VCaP (cell line): ENCODE results near the gene RABGAP1L.

ENCODE experiments used
- H3K27ac ChIP-seq: fragments of 450-650 bp; 2 replicates; pipeline ENCODE4 v1.5.1; 2017
- TF ChIP-seq, protein P1 (sequence below): fragments of 450-650 bp; conservative IDR thresholded peaks from 2 replicates; pipeline ENCODE4 v1.5.1; 2017; ENCODE audit warnings: mild to moderate bottlenecking, moderate library complexity

RABGAP1L gene

DNA sequence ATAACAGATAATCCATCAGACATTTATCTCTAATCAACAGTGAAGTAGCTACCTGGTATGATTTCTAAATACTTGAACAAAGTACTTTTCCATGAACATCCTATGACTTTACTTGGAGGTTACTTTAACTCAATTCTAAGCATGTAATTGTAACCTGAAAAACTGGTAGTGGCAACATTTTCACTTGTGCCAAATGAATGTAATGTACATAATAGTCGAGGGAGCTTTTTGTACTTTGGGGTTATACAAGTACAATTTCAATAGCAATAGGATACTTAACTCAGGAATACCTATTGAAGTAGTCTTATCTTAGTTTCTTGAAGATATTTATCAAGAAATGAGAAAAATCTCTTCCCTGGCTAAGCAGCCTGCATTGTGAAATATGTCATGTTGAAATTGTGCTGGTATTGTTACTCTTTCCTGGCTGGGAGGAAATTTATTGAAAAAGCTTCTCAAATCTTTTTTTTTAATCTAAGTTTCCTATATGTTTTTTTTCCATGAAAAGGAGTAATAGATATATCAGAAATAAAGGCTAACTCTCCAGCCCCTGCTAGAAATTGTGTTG, 806.8 kb downstream of the RABGAP1L start:
- peak overlapping the region; percentile 54 for H3K27ac ChIP-seq
- TF ChIP-seq, protein P1, sequence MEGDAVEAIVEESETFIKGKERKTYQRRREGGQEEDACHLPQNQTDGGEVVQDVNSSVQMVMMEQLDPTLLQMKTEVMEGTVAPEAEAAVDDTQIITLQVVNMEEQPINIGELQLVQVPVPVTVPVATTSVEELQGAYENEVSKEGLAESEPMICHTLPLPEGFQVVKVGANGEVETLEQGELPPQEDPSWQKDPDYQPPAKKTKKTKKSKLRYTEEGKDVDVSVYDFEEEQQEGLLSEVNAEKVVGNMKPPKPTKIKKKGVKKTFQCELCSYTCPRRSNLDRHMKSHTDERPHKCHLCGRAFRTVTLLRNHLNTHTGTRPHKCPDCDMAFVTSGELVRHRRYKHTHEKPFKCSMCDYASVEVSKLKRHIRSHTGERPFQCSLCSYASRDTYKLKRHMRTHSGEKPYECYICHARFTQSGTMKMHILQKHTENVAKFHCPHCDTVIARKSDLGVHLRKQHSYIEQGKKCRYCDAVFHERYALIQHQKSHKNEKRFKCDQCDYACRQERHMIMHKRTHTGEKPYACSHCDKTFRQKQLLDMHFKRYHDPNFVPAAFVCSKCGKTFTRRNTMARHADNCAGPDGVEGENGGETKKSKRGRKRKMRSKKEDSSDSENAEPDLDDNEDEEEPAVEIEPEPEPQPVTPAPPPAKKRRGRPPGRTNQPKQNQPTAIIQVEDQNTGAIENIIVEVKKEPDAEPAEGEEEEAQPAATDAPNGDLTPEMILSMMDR = no peak

DNA sequence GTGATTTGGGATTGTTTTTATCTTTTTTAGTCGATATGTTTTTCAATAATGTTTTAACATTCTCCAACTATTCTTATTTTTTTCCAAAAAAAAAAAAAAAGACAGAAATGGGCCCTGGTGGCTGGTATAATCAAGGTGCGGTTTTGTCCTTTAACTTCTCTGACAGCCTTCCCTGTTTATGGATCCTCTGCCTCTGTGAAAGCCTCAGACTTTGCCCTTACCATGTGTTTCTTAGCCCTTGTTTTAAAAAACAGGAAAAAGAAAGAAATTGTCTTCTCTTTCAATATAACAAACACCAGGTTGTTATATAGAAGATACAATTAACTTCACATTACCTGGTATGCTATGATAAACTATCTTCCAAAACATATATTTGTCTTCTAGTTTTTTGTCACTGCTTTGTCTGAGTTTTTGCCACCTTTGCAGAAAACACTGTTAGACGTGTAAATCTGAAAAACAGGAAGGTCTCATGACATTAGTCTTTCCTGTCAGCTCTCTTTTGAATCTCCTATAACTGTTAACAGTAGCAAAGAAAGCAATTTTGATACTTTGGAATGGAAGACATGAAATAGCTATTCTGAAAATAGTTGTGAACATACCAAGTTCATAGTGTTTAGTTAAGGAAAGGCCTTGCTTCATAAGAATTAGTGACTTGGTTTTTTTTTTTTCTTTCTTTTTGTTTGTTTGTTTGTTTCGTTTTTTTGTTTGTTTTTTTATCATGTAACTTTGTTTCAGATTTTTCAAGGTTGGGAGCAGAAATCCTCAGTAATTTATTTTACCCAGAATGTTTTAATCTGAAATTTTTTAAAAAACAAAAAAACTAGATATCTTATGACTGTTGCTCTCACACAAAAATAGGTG, 808.8 kb downstream of the RABGAP1L start:
- no peak overlapping the region for H3K27ac ChIP-seq
- TF ChIP-seq, protein P1 = no peak

DNA sequence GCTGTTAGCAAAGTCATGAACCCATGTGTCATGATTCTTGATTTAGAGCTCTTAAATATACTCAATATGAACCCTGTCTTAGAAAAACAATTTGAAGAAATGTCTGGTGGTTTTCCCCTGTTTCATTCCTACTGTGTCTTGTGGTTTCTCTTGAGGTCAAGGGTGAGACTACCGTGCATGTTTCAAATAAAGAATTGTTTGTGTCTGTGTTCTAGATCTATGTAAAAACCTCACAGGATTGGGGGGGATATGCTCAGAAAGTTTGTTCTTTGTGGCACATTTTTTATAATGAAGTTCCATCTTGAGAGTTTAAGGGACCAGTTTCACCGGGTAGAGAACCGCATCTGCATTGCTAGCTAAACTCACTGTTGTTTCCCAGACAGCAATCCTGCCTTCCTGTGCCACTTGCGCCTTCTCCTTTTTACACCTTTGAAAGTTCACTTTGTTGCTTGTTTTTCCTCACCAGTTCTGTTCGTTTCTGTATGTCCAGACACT, 809.5 kb downstream of the RABGAP1L start:
- H3K27ac ChIP-seq = no peak overlapping the region
- TF ChIP-seq, protein P1 = no peak

DNA sequence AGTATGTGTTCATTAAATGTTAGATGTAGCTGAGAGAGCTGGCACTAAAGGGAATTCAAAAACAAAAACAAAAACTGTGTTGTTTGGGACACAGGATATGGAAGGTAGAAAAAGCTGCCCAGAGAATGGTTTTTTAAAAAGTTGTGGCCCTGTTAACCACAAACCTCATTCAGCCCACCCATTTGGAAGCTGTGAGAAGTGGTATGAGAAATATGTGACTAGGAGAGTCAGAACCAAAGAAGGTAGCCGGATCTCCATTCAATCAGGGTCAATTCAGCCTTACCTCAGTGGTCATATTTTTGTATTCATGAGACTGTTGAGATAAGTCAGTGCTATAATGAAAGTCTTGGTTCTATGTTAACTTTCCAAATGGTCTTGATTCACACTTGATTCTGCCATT, 810.7 kb downstream of the RABGAP1L start:
- TF ChIP-seq, protein P1 = no peak
- H3K27ac ChIP-seq = no peak overlapping the region

DNA sequence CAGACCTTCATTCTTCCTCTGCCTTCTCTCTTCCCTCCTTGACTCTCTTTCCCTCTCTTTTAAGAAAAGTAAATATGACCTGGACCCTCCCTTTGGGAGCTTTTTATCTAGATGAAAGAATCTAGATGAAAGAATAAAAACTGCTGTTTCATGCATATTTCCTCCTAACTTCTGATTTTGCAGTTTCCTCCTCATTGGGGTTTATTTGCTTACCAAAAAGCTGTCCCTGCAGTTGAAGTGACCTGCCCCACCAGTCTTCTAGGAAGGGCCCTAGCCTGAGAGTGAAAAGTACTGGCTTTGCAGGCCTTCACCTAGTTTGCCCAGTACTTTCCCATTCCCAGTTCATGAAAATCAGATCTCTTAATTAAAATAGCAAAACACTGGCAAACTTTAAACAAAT, 812.1 kb downstream of the RABGAP1L start:
- peak overlapping the region; percentile 75 for H3K27ac ChIP-seq
- TF ChIP-seq, protein P1 = no peak

DNA sequence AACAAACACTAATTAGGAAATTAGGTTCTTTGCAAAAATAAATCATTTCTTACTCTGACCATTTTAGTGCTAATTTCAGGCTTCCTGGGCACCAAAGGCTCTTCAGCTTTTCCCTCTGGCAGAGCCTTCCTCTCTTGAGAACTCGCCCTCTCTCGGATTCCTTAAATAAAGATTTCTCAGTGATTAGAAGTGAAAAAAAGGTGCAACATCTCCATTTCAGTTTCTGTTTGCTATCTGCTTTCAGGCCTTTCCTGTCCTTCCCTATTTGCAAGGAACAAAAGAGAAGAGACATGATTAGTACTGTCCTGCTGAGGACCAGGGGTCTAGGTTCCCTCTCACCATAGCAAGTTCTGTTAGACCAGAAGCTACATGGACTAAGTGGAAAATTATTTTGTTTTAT, 812.6 kb downstream of the RABGAP1L start:
- peak overlapping the region; percentile 75 for H3K27ac ChIP-seq
- TF ChIP-seq, protein P1 = no peak

DNA sequence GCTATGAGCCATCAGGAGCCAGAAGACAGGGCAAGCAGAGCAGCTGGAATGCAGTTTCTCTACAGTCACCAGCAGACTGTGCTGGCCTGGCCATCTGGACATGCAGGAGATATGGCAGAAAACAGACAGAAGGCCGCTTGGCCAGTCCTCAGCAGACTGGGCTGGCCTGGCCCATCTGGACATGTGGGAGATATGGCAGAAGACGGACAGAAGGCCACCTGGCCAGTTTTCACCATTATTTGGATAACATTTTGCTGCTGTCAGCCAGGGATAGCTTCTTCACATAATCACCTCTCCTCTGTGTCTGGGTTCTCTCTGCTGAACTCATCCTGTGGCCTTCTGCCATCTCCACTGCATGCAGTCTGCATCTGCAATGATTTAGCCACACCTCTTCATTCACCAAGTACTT, 815.4 kb downstream of the RABGAP1L start:
- no peak overlapping the region for H3K27ac ChIP-seq
- TF ChIP-seq, protein P1 = no peak
